Adrenal gland (tissue), 12 donors: Measurements from ENCODE around the gene CYYR1. TPM values are rescaled to one million over a fixed set of nuclear protein-coding genes. Genes with fewer than 3 reads are reported as not detected.

Experiments used
- DNase-seq, 7 donors: peaks; one replicate each; pipeline ENCODE4 v3.0.0-alpha.2; 2019 to 2020
- H3K27ac ChIP-seq, 5 donors: fragments of 200-600 bp; sonication (generic) in 4 of 5; 1 replicate in 3 of 5; 2 replicates in 2 of 5; pipeline versions ENCODE4 v1.5.1 to v1.8.0; 2016 to 2020; ENCODE audit warnings: mild to moderate bottlenecking in 1 of 5
- H3K27me3 ChIP-seq: fragments of 200-600 bp; 2 replicates; pipeline ENCODE4 v1.8.0; 2021
- H3K36me3 ChIP-seq, 2 donors: fragments of 200-600 bp; replicated peaks in 1 of 2; 1 replicate in 1 of 2; 2 replicates in 1 of 2; pipeline versions ENCODE4 v1.5.1 to v1.8.0; 2018 to 2022
- H3K4me1 ChIP-seq, 2 donors: fragments of 200-600 bp; replicated peaks in 1 of 2; 1 replicate in 1 of 2; 2 replicates in 1 of 2; pipeline versions ENCODE4 v1.5.1 to v1.8.0; 2018 to 2021
- H3K4me3 ChIP-seq, 4 donors: fragments of 200-600 bp; sonication (generic) in 3 of 4; one replicate each; pipeline ENCODE4 v1.5.1; 2016 to 2018
- H3K9me3 ChIP-seq, 3 donors: fragments of 200-600 bp; sonication (generic) in 1 of 3; replicated peaks in 1 of 3; 1 replicate in 2 of 3; 2 replicates in 1 of 3; pipeline versions ENCODE4 v1.5.1 to v1.8.0; 2016 to 2021
- POLR2A ChIP-seq, 2 donors: fragments of 450-650 bp; IDR thresholded peaks; one replicate each; pipeline ENCODE4 v1.6.1; 2017; ENCODE audit warnings: antibody characterized with exemption in 2 of 2, mild to moderate bottlenecking in 2 of 2, moderate library complexity in 1 of 2
- WGBS, 4 donors: extraction: QIAGEN DNeasy Blood & Tissue Kit in 2 of 4; methylation state at CpG; one replicate each; pipeline versions ENCODE4 v1.1.5 to v1.1.7; 2013 to 2017; 5-methylcytosine and 5-hydroxymethylcytosine counted together
- intact Hi-C, 2 donors: fragments of 100-400 bp; cut with DNase I; formaldehyde crosslinking; loops; one replicate each; pipeline versions ENCODE4 v1.14.1 to v1.15.0; 2022 to 2023
- polyA plus RNA-seq, 3 donors: library from polyadenylated mRNA; stranded (reverse); fragments of 200-250 nt in 2 of 3; fragments of 350-450 nt in 1 of 3; fragmentation: Illumina TruSeq in 1 of 3; extraction: RNeasy Lipid Tissue Mini Kit (QIAGEN cat#74804) in 1 of 3; gene quantifications; one replicate each; pipeline ENCODE4 v1.2.3, GENCODE V29; 2013 to 2014
- total RNA-seq, 9 donors: library from RNA; depleted of rRNA in 4 of 9; stranded (reverse); fragments of >200 nt in 4 of 9; fragments of 120-200 nt in 1 of 9; fragmentation: NEBNext Ultra II Directional in 1 of 9; extraction: Animal tissue kit (Norgen Biotek cat#: 25700) in 1 of 9; gene quantifications; one replicate each; pipeline versions ENCODE4 v1.1.0 to v1.2.4, GENCODE V29; 2013 to 2023
- TF ChIP-seq, protein P1 (sequence below), 6 experiments: fragments of 450-650 bp in 4 of 6; fragments of 200-600 bp in 2 of 6; sonication (generic) in 1 of 6; IDR thresholded peaks; 1 replicate in 5 of 6; 2 replicates in 1 of 6; pipeline versions ENCODE4 v1.5.1 to v1.8.0; 2016 to 2021; ENCODE audit warnings: antibody characterized with exemption in 6 of 6, mild to moderate bottlenecking in 2 of 6, moderate library complexity in 1 of 6
- donor health status: healthy with polysubstance abuse.
- donor health status: Bipolar disorder and iron deficiency.
- donor health status: DM: yes; HTN: yes; CAD: no.
- donor health status: DM: no; HTN: no; CAD: no.
- donor health status: DM: no; HTN: no; CAD: no.
- donor health status: DM: yes; HTN: yes; CAD: no.

Gene CYYR1
- total and polyA plus RNA-seq, 12 donors = 30.4 to 114 (median 59.7) TPM

DNA sequence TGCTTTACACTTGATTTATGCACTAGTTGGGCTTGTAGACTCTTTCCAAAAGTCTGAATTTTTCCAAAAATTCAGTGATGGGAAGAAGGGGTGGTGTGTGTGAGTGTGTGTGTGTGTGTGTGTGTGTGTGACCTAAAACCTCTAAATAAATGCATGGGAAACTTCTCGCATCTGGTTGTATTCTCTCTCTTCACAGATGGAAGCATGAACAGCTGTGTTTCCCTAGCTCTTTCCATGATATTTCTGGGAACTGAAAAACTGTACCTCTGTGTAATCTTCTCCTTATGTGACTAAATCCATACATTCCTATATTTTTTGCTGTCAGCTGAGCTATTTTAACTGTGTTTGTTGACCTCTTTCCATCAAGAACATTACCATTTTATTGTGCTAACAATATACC, 26.2 kb upstream of the CYYR1 start:
- H3K36me3 ChIP-seq = no peaks in the 10 kb centered on the region
- no peaks in the 10 kb centered on the region for H3K27me3 ChIP-seq
- no peak for TF ChIP-seq POLR2A (IDR thresholded peaks at IDR 0.05)
- TF ChIP-seq, protein P1, sequence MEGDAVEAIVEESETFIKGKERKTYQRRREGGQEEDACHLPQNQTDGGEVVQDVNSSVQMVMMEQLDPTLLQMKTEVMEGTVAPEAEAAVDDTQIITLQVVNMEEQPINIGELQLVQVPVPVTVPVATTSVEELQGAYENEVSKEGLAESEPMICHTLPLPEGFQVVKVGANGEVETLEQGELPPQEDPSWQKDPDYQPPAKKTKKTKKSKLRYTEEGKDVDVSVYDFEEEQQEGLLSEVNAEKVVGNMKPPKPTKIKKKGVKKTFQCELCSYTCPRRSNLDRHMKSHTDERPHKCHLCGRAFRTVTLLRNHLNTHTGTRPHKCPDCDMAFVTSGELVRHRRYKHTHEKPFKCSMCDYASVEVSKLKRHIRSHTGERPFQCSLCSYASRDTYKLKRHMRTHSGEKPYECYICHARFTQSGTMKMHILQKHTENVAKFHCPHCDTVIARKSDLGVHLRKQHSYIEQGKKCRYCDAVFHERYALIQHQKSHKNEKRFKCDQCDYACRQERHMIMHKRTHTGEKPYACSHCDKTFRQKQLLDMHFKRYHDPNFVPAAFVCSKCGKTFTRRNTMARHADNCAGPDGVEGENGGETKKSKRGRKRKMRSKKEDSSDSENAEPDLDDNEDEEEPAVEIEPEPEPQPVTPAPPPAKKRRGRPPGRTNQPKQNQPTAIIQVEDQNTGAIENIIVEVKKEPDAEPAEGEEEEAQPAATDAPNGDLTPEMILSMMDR (IDR thresholded peaks at IDR 0.05) = no peak
- WGBS, 4 donors = 81 to 96% (median 89%) methylated on average over 1 of the region's 1 CpG
- no peaks in the 10 kb centered on the region for H3K9me3 ChIP-seq
- no peak for DNase-seq
- intact Hi-C loops = no loop called here
- no peak overlapping the region for H3K4me3 ChIP-seq
- H3K4me1 ChIP-seq = no peaks in the 10 kb centered on the region
- H3K27ac ChIP-seq = no peak overlapping the region

DNA sequence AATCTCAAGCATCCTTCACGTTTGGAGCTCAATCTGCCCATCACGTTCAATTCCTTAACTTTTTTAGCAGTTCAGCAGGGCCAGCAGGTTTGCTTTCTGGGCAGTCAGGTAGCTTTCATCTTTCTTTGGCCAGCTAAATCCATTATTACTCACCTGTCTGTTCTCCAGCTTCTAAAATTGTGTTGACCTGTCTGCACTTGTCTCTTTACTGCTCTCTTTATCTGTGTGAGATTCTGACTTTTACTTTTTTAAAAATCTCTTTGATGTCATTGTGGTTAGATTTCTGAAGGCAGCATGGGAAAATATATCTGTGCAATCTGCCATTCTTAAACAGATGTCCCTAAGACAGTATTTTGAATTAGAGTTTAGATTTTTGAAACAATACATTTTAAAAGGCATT, 24.9 kb upstream of the CYYR1 start:
- Histone ChIP-seq H3K27ac (no peak overlapping the region), H3K36me3 (no peaks in the 10 kb centered on the region), H3K4me3 (no peak overlapping the region), H3K4me1 (no peaks in the 10 kb centered on the region), H3K27me3 (no peaks in the 10 kb centered on the region), H3K9me3 (no peaks in the 10 kb centered on the region)
- WGBS, 4 donors = 58 to 76% (median 69%) methylated on average over 2 of the region's 2 CpGs
- TF ChIP-seq, protein P1 (IDR thresholded peaks at IDR 0.05) = no peak
- no peak for TF ChIP-seq POLR2A (IDR thresholded peaks at IDR 0.05)
- intact Hi-C loops = no loop called here
- DNase-seq = no peak

DNA sequence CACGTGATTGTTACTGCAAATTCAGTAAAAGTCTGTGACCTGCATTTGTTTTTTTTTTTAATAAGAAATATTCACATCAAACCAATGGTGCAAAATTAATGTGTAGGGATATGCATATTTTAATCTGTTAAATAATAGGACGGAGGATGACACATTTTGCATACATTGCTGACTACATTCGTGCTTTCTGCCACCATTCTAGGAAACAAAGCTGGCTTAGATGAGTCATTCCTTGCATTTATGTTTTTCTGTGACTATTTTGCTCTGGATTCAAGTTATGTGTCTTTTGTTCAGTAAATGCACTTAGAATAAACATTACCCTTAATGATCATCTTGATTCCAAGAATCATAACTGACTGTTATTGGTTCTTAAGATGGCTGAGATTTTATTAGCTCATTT, 23.9 kb upstream of the CYYR1 start:
- intact Hi-C loops = no loop called here
- 85 to 90% (median 89%) methylated on average over 3 of the region's 3 CpGs for WGBS, 4 donors

DNA sequence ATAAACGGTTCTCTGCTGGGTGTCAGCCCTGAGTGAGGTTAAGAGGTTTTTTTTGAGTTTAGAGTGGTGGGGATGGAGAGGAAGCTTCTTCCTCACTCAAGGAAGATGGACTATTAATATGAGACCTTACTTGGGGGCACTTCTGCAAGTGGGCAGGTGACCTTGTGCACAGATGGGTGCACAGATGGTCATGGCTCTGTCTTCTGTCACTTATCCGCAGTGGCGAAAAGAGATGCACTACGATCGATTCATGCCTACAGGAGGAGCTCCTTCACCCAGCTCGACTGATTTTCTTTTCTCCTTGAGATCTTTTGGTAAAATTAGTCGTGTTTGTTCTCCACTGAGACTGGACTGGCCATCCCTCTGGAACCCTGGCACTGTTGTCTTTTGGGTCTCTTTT, 22.9 kb upstream of the CYYR1 start:
- no peak for DNase-seq
- no peak for TF ChIP-seq POLR2A (IDR thresholded peaks at IDR 0.05)
- TF ChIP-seq, protein P1 (IDR thresholded peaks at IDR 0.05) = no peak
- no peaks in the 10 kb centered on the region for H3K9me3 ChIP-seq
- no peaks in the 10 kb centered on the region for H3K27me3 ChIP-seq
- H3K27ac ChIP-seq = no peak overlapping the region
- H3K4me3 ChIP-seq = no peak overlapping the region
- WGBS, 4 donors = 90 to 95% (median 94%) methylated on average over 7 of the region's 7 CpGs
- H3K36me3 ChIP-seq = no peaks in the 10 kb centered on the region
- intact Hi-C loops = no loop called here
- no peaks in the 10 kb centered on the region for H3K4me1 ChIP-seq

More for the DNA sequence above, 23.9 kb upstream of the CYYR1 start:
- Histone ChIP-seq H3K4me3 (no peak overlapping the region), H3K4me1 (no peaks in the 10 kb centered on the region), H3K9me3 (no peaks in the 10 kb centered on the region), H3K36me3 (no peaks in the 10 kb centered on the region), H3K27ac (no peak overlapping the region), H3K27me3 (no peaks in the 10 kb centered on the region)
- TF ChIP-seq, protein P1 (IDR thresholded peaks at IDR 0.05) = no peak
- TF ChIP-seq POLR2A (IDR thresholded peaks at IDR 0.05) = no peak
- DNase-seq = no peak
